B cell (primary cell): ENCODE measurements around the gene TFCP2L1. TPM values are rescaled to one million over a fixed set of nuclear protein-coding genes. Genes with fewer than 3 reads are reported as not detected.

ENCODE experiments used
- ATAC-seq: fragments of 200-7000 bp; cut with Tn5 transposase; one replicate; pipeline ENCODE4 v1.10.0; 2021; ENCODE audit warnings: low read depth, mild to moderate bottlenecking, moderate number of reproducible peaks, moderate library complexity
- CTCF ChIA-PET: fragments of 350-600 bp; sonication (Branson Sonifier 250); formaldehyde crosslinking; loops from one replicate; lab custom pipeline; 2021; ENCODE audit warnings: antibody characterized with exemption, inconsistent platforms; lab: Charles Lee
- POLR2A ChIA-PET: fragments of 350-600 bp; sonication (Branson Sonifier 250); formaldehyde crosslinking; loops from one replicate; lab custom pipeline; 2021; ENCODE audit warnings: antibody characterized with exemption; lab: Charles Lee
- DNase-seq: peaks from one replicate; pipeline ENCODE4 v3.0.0; 2013
- H2AFZ ChIP-seq: 2 replicates; pipeline ENCODE4 v1.6.1; 2012; ENCODE audit warnings: mild to moderate bottlenecking, low read depth, low read length; ENCODE audit not compliant: insufficient read depth, poor library complexity, severe bottlenecking
- H3K27ac ChIP-seq, 2 donors: 1 replicate in 1 of 2; 2 replicates in 1 of 2; pipeline ENCODE4 v1.5.1; 2012 to 2013; ENCODE audit warnings: low read length in 2 of 2, mild to moderate bottlenecking in 2 of 2, moderate library complexity in 1 of 2
- H3K27me3 ChIP-seq, 4 experiments: fragments of 200-600 bp in 1 of 4; sonication (generic) in 1 of 4; replicated peaks in 1 of 4; 1 replicate in 2 of 4; 2 replicates in 2 of 4; pipeline versions ENCODE4 v1.6.1 to v1.7.0; 2013 to 2016; ENCODE audit warnings: low read length in 3 of 4, mild to moderate bottlenecking in 2 of 4, mixed read lengths in 1 of 4, moderate library complexity in 1 of 4; ENCODE audit not compliant: insufficient read depth in 4 of 4, control insufficient read depth in 3 of 4; ENCODE audit errors: control extremely low read depth in 1 of 4
- H3K36me3 ChIP-seq, 2 experiments: replicated peaks in 1 of 2; 1 replicate in 1 of 2; 2 replicates in 1 of 2; pipeline versions ENCODE4 v1.6.1 to v1.7.1; 2013; ENCODE audit warnings: low read length in 1 of 2; ENCODE audit not compliant: insufficient read depth in 2 of 2, control insufficient read depth in 1 of 2; ENCODE audit errors: control extremely low read depth in 1 of 2, extremely low read depth in 1 of 2
- H3K4me1 ChIP-seq, 2 donors: fragments of 200-600 bp in 1 of 2; sonication (generic) in 1 of 2; 1 replicate in 1 of 2; 2 replicates in 1 of 2; pipeline versions ENCODE4 v1.5.1 to v1.6.1; 2013 to 2017; ENCODE audit warnings: low read length in 2 of 2; ENCODE audit not compliant: control insufficient read depth in 2 of 2, insufficient read depth in 2 of 2
- H3K4me2 ChIP-seq: replicated peaks from 2 replicates; pipeline ENCODE3; 2012; ENCODE audit warnings: mild to moderate bottlenecking, low read depth, low read length; ENCODE audit not compliant: poor library complexity, severe bottlenecking
- H3K4me3 ChIP-seq, 5 experiments: fragments of 200-600 bp in 1 of 5; sonication (generic) in 1 of 5; 1 replicate in 3 of 5; 2 replicates in 2 of 5; pipeline versions ENCODE4 v1.5.1 to v1.7.0; 2011 to 2016; ENCODE audit warnings: low read length in 4 of 5, mild to moderate bottlenecking in 4 of 5, low read depth in 2 of 5, control low read depth in 1 of 5, moderate library complexity in 1 of 5; ENCODE audit not compliant: insufficient read depth in 1 of 5; ENCODE audit errors: control extremely low read depth in 1 of 5, extremely low read depth in 1 of 5
- H3K79me2 ChIP-seq: fragments of 200-600 bp; sonication (generic); one replicate; pipeline ENCODE4 v1.6.0; 2016; ENCODE audit warnings: low read length; ENCODE audit not compliant: control insufficient read depth, insufficient read depth
- H3K9ac ChIP-seq: fragments of 200-600 bp; sonication (generic); 2 replicates; pipeline ENCODE4 v1.6.1; 2017; ENCODE audit warnings: mild to moderate bottlenecking, low read length, moderate library complexity
- H3K9me3 ChIP-seq, 3 donors: one replicate each; pipeline versions ENCODE4 v1.6.1 to v1.7.1; 2013; ENCODE audit warnings: low read length in 2 of 3; ENCODE audit not compliant: control insufficient read depth in 2 of 3, insufficient read depth in 1 of 3; ENCODE audit errors: control extremely low read depth in 1 of 3
- H4K20me1 ChIP-seq: 2 replicates; pipeline ENCODE4 v1.6.0; 2012; ENCODE audit warnings: mild to moderate bottlenecking, low read length; ENCODE audit not compliant: insufficient read depth, control insufficient read depth, poor library complexity, severe bottlenecking
- H3K27ac Mint-ChIP-seq: one replicate; pipeline ENCODE4 v1.8.0; 2021; ENCODE audit warnings: mixed read lengths
- H3K27me3 Mint-ChIP-seq: one replicate; pipeline ENCODE4 v1.8.0; 2021; ENCODE audit warnings: mixed read lengths
- H3K4me1 Mint-ChIP-seq: one replicate; pipeline ENCODE4 v1.8.0; 2021; ENCODE audit warnings: mixed read lengths
- H3K4me3 Mint-ChIP-seq: one replicate; pipeline ENCODE4 v1.8.0; 2021; ENCODE audit warnings: mixed read lengths
- H3K9me3 Mint-ChIP-seq: one replicate; pipeline ENCODE4 v1.8.0; 2022; ENCODE audit warnings: mixed read lengths; ENCODE audit not compliant: insufficient read depth
- EZH2 ChIP-seq: IDR thresholded peaks from 2 replicates; pipeline ENCODE4 v1.6.1; 2012; ENCODE audit warnings: borderline replicate concordance, low read depth, mild to moderate bottlenecking, moderate library complexity, low read length; ENCODE audit not compliant: insufficient read depth, poor library complexity, severe bottlenecking
- WGBS: methylation state at CpG from one replicate; pipeline ENCODE4 v1.1.5; 2013; ENCODE audit warnings: missing lambda C conversion rate; ENCODE audit not compliant: insufficient coverage; 5-methylcytosine and 5-hydroxymethylcytosine counted together
- intact Hi-C: fragments of 100-400 bp; cut with micrococcal nuclease; formaldehyde crosslinking; loops from one replicate; pipeline ENCODE4 v1.10.0; 2022
- polyA plus RNA-seq: library from polyadenylated mRNA; depleted of rRNA; stranded (reverse); fragments of >200 nt; gene quantifications from 2 replicates; pipeline ENCODE4 v1.2.3, GENCODE V29; 2012
- total RNA-seq, 2 donors: library from RNA; stranded (reverse); fragments of 120-200 nt in 1 of 2; gene quantifications; 1 replicate in 1 of 2; 2 replicates in 1 of 2; pipeline versions ENCODE4 v1.2.3 to v1.2.4, GENCODE V29; 2013 to 2022
- TF ChIP-seq, protein P1 (sequence below): fragments of 200-600 bp; IDR thresholded peaks from one replicate; pipeline ENCODE4 v1.8.0; 2022; ENCODE audit warnings: antibody characterized with exemption, mild to moderate bottlenecking

The TFCP2L1 gene
- total and polyA plus RNA-seq, 2 donors (not counting 1 experiment from before 2014, with no cell fraction given), result 0.03 TPM; not detected in 1

DNA sequence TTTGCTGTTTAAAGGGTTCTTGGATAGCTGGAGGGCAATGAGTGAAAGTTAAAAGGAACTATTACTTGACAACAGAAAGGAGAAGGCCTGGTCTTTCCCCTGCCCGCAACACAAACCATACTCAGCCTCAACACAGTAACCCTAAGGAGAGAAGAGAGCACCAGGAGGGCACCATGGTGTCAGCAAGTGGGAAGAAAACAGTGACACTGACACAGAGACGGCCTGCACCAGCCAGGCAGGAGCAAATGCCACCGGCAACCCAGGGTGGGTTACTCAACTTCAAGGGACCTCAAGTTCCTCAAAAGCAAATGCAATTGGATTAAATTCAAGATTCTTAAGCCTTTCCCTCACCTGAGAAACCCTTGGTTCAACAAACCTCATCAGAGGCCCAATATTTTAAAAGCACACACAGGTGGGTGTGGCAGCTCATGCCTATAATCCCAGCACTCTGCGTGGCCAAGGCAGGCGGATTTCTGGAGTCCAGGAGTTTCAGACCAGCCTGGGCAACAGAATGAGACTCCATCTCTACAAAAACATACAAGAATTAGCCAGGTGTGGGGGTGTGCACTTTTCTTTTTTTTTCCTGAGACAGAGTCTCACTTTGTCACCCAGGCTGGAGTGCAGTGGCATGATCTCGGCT is 52.3 kb downstream of the TFCP2L1 start:
- Histone ChIP-seq H3K4me2 (no peak overlapping the region), H3K79me2 (no peaks in the 10 kb centered on the region), H3K27ac (no peak overlapping the region), H3K36me3 (no peaks in the 10 kb centered on the region), H3K27me3 (no peaks in the 10 kb centered on the region), H2AFZ (no peak overlapping the region), H3K9me3 (no peaks in the 10 kb centered on the region), H3K4me1 (no peaks in the 10 kb centered on the region), H3K4me3 (no peak overlapping the region), H3K9ac (no peak overlapping the region), H4K20me1 (no peaks in the 10 kb centered on the region)
- TF ChIP-seq, protein P1, sequence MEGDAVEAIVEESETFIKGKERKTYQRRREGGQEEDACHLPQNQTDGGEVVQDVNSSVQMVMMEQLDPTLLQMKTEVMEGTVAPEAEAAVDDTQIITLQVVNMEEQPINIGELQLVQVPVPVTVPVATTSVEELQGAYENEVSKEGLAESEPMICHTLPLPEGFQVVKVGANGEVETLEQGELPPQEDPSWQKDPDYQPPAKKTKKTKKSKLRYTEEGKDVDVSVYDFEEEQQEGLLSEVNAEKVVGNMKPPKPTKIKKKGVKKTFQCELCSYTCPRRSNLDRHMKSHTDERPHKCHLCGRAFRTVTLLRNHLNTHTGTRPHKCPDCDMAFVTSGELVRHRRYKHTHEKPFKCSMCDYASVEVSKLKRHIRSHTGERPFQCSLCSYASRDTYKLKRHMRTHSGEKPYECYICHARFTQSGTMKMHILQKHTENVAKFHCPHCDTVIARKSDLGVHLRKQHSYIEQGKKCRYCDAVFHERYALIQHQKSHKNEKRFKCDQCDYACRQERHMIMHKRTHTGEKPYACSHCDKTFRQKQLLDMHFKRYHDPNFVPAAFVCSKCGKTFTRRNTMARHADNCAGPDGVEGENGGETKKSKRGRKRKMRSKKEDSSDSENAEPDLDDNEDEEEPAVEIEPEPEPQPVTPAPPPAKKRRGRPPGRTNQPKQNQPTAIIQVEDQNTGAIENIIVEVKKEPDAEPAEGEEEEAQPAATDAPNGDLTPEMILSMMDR, result no peak
- TF ChIP-seq EZH2, result no peak
- H3K4me3 Mint-ChIP-seq, result no peak overlapping the region
- ChIA-PET POLR2A (no interaction called here), CTCF (no interaction called here)
- 78% methylated on average over 2 of the region's 6 CpGs for WGBS
- no peak for ATAC-seq
- no peaks in the 10 kb centered on the region for H3K27me3 Mint-ChIP-seq
- no peaks in the 10 kb centered on the region for H3K9me3 Mint-ChIP-seq
- no peak overlapping the region for H3K27ac Mint-ChIP-seq
- intact Hi-C loops, result no loop called here
- no peaks in the 10 kb centered on the region for H3K4me1 Mint-ChIP-seq
- DNase-seq, result no peak

DNA sequence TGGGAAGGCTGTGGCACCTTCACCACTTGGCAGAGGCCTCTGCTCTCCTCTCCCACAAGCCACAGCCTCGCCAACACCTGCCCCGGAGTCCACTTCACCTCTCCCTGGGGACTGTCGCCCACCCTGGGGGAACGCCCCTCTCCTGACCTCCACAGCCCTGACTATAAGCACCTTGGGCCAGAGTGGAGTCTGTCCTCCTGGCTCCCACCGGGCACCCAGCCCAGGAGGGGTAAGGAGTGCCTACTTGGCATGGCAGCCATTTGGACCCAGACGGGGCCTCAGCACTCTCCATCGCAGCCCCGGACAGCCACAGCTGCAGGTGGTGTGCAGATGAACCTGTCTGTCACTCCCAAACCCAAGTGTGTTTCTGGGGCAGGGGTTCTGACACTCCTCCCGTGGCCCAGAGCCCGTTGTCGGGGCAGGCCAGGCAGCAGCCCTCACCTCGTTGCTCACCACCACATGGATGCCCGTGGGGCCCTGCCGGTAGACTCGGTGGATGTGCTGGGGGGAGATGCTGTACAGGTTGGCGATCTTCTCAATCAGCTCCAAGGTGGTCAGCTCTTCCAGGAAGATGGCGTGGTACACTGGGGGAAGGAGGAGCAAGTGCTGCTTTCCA is 53.5 kb downstream of the TFCP2L1 start:
- TF ChIP-seq EZH2, result no peak
- TF ChIP-seq, protein P1, result no peak
- Histone ChIP-seq H4K20me1 (no peaks in the 10 kb centered on the region), H3K9me3 (no peaks in the 10 kb centered on the region), H3K9ac (no peak overlapping the region), H2AFZ (no peak overlapping the region), H3K79me2 (no peaks in the 10 kb centered on the region), H3K27ac (no peak overlapping the region), H3K36me3 (no peaks in the 10 kb centered on the region), H3K27me3 (no peaks in the 10 kb centered on the region), H3K4me2 (no peak overlapping the region), H3K4me3 (no peak overlapping the region), H3K4me1 (no peaks in the 10 kb centered on the region)
- Mint-ChIP-seq H3K9me3 (no peaks in the 10 kb centered on the region), H3K27ac (no peak overlapping the region), H3K4me1 (no peaks in the 10 kb centered on the region), H3K4me3 (no peak overlapping the region), H3K27me3 (no peaks in the 10 kb centered on the region)
- intact Hi-C loops, result no loop called here
- DNase-seq, result no peak
- no peak for ATAC-seq
- ChIA-PET CTCF (no interaction called here), POLR2A (no interaction called here)
- WGBS, result 85% methylated on average over 14 of the region's 17 CpGs
